UCSD-AML1 (cell line): ENCODE data around the gene JAK2.

ENCODE experiments used
- DNase-seq: peaks from one replicate; lab custom pipeline; 2025; ENCODE audit not compliant: unreplicated experiment; lab: John Stamatoyannopoulos, UW

The JAK2 gene

DNA sequence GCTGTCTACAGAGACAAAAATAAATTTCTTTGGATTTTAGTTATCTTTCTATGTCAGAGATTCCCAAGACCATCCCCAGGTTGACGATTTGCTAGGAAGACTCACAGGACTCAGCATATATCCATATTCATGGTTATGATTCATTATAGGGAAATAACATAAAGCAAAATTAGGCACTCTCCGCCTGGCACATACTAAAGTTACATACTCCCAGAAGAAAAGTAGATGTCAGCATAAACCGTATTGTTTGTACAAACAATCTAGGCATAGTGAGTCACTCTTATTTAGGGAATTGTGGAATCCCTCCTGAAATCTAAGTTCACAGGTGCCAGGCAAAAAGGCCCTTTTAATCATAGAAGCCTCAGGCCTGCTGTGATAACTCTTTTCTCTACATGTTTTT, 137.4 kb downstream of the JAK2 start:
- DNase-seq: no peak

- DNase-seq: no peak
Observed at GRCh38 chr9:5140151-5140550, 155.1 kb downstream of the JAK2 start.

GRCh38 chr9:5144217-5144616, 159.1 kb downstream of the JAK2 start:
- no peak for DNase-seq

DNA sequence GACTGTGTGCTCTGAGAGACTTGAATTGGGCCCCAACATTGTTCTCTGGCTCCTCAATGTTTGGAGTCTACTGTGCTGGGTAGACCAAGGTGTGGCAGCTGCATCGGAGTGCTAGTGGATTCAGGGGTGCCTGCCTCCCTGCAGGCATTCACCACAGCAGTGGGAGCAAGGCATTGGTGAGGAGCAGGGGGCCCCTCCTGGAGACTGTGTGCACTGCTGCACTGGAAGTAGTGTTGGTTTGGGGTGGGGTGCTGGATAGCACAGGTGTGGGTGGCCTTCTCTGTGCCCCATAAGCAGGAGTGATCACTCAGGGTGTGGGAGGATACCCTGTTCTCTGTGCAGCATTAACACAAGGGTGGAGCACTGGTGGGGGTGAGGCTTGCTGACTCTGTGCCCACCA, 161.2 kb downstream of the JAK2 start:
- no peak for DNase-seq
